Endothelial cell of umbilical vein (primary cell): ENCODE results near the gene LEUTX.

Source experiments
- EZH2 ChIP-seq: IDR thresholded peaks from 2 replicates; pipeline ENCODE4 v1.6.1; 2012; ENCODE audit warnings: borderline replicate concordance, low read depth, mild to moderate bottlenecking, moderate library complexity, low read length, inconsistent platforms; ENCODE audit not compliant: severe bottlenecking
- MAX ChIP-seq: IDR thresholded peaks from 2 replicates; pipeline ENCODE4 v1.6.1; 2011; ENCODE audit not compliant: insufficient read depth, insufficient read length
- MYC ChIP-seq: IDR thresholded peaks from one replicate; pipeline ENCODE4 v1.6.1; 2011; ENCODE audit warnings: mild to moderate bottlenecking, low read depth, low read length
- POLR2A ChIP-seq: IDR thresholded peaks from 2 replicates; pipeline ENCODE4 v1.6.1; 2012; ENCODE audit warnings: low read depth, mild to moderate bottlenecking, control low read depth, low read length
- POLR2AphosphoS5 ChIP-seq: IDR thresholded peaks from 2 replicates; pipeline ENCODE4 v1.6.1; 2012; ENCODE audit warnings: low read depth, mild to moderate bottlenecking, control low read depth, low read length, moderate library complexity; ENCODE audit not compliant: insufficient read depth
- TF ChIP-seq, protein P1 (sequence below), 2 donors: IDR thresholded peaks; 1 replicate in 1 of 2; 2 replicates in 1 of 2; pipeline ENCODE4 v1.5.1; 2011; ENCODE audit warnings: low read length in 2 of 2, mild to moderate bottlenecking in 2 of 2, moderate library complexity in 2 of 2, control low read depth in 1 of 2, inconsistent platforms in 1 of 2, low read depth in 1 of 2; ENCODE audit not compliant: insufficient read depth in 1 of 2; ENCODE audit errors: extremely low read depth in 1 of 2

DNA sequence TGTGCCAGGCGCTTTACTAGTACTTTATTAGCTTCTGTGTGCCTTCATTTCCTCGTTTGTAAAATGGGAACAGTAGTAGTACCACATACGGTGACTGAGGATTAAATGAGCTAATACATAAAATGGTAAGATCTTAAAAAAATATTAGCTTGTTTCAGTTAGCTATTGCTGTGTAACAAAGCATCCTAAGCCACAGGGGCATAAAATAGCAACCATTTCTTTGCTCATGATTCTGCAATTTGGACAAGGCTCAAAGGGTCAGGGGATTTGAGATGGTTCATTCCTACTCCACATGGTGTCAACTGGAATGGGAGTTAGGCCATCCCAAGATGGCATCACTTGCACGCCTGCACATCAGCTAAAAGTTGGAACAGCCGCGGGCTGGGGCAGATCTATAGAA is 42.0 kb downstream of the LEUTX start:
- TF ChIP-seq POLR2A (no peak), POLR2AphosphoS5 (no peak), EZH2 (no peak), MYC (no peak), MAX (no peak)
- TF ChIP-seq, protein P1, sequence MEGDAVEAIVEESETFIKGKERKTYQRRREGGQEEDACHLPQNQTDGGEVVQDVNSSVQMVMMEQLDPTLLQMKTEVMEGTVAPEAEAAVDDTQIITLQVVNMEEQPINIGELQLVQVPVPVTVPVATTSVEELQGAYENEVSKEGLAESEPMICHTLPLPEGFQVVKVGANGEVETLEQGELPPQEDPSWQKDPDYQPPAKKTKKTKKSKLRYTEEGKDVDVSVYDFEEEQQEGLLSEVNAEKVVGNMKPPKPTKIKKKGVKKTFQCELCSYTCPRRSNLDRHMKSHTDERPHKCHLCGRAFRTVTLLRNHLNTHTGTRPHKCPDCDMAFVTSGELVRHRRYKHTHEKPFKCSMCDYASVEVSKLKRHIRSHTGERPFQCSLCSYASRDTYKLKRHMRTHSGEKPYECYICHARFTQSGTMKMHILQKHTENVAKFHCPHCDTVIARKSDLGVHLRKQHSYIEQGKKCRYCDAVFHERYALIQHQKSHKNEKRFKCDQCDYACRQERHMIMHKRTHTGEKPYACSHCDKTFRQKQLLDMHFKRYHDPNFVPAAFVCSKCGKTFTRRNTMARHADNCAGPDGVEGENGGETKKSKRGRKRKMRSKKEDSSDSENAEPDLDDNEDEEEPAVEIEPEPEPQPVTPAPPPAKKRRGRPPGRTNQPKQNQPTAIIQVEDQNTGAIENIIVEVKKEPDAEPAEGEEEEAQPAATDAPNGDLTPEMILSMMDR (IDR thresholded peaks at IDR 0.05; ENCODE audit: extremely low read depth in 1 of 2, insufficient read depth in 1 of 2, low read depth in 1 of 2, low read length in 2 of 2) = no peak
